ENCODE results near the gene MCEMP1. TPM values are rescaled to one million over a fixed set of nuclear protein-coding genes. Genes with fewer than 3 reads are reported as not detected.

MCEMP1 gene
- total RNA-seq, 5 donors from 2014 or later (not counting 1 experiment from before 2014, with no cell fraction given): 0.26 TPM; not detected in 4

- no peak for DNase-seq
- Mint-ChIP-seq H3K9me3 (no peaks in the 10 kb centered on the region), H3K4me1 (peaks cover 6 to 8% (median 8%) of the 10 kb centered on the region in 3 donors), H3K27ac (no peak overlapping the region), H3K4me3 (no peak overlapping the region), H3K36me3 (no peaks in the 10 kb centered on the region), H3K27me3 (peaks cover 1 to 2% of the 10 kb centered on the region in 2 donors)
- peaks cover 0 to 16% of the 10 kb centered on the region in 2 experiments for H3K4me1 ChIP-seq (ENCODE audit: control insufficient read depth in 1 of 2, extremely low read depth in 1 of 2, insufficient read depth in 2 of 2, low read length in 2 of 2)
- POLR2A ChIA-PET: interaction anchor here in 1 of 2 donors (0.6 kb wide), 1 partner anchor 454 kb away, joined by 3 read pairs; no protein-coding TSS in a partner anchor
- no peak overlapping the region for H3K27ac ChIP-seq (ENCODE audit: low read length)
- WGBS (ENCODE audit: insufficient coverage): 80% methylated on average over 3 of the region's 5 CpGs
- H3K9me3 ChIP-seq: no peaks in the 10 kb centered on the region
- no peaks in the 10 kb centered on the region for H3K36me3 ChIP-seq (ENCODE audit: control insufficient read depth in 2 of 2, extremely low read depth in 1 of 2, insufficient read depth in 1 of 2, low read length in 1 of 2)
- CTCF ChIA-PET: no interaction called here
- no peak overlapping the region for H3K4me3 ChIP-seq (ENCODE audit: control insufficient read depth in 1 of 2, extremely low read depth in 1 of 2, low read length in 1 of 2)
- ATAC-seq (replicated peaks in 1 of 4): no peak
- H3K27me3 ChIP-seq (replicated peaks in 1 of 2; ENCODE audit: control insufficient read depth in 2 of 2, extremely low read depth in 1 of 2, insufficient read depth in 2 of 2, low read length in 1 of 2): peaks cover 0 to 10% of the 10 kb centered on the region in 2 experiments
Observed at GRCh38 chr19:7722231-7722651, 45.4 kb downstream of the MCEMP1 start.

- ATAC-seq (replicated peaks in 1 of 4): no peak
- no peaks in the 10 kb centered on the region for H3K9me3 ChIP-seq
- 80% methylated on average over 2 of the region's 2 CpGs for WGBS (ENCODE audit: insufficient coverage)
- no peaks in the 10 kb centered on the region for H3K36me3 Mint-ChIP-seq
- no peak overlapping the region for H3K27ac Mint-ChIP-seq
- H3K27ac ChIP-seq (ENCODE audit: low read length): no peak overlapping the region
- peaks cover 25 to 34% of the 10 kb centered on the region in 2 donors for H3K27me3 Mint-ChIP-seq
- H3K4me3 ChIP-seq (ENCODE audit: control insufficient read depth in 1 of 2, extremely low read depth in 1 of 2, low read length in 1 of 2): no peak overlapping the region
- POLR2A ChIA-PET: no interaction called here
- peaks cover 14 to 20% (median 19%) of the 10 kb centered on the region in 3 donors for H3K4me1 Mint-ChIP-seq
- no peaks in the 10 kb centered on the region for H3K9me3 Mint-ChIP-seq
- H3K4me3 Mint-ChIP-seq: no peak overlapping the region
- peaks cover 0 to 19% of the 10 kb centered on the region in 2 experiments for H3K4me1 ChIP-seq (ENCODE audit: control insufficient read depth in 1 of 2, extremely low read depth in 1 of 2, insufficient read depth in 2 of 2, low read length in 2 of 2)
- H3K36me3 ChIP-seq (ENCODE audit: control insufficient read depth in 2 of 2, extremely low read depth in 1 of 2, insufficient read depth in 1 of 2, low read length in 1 of 2): no peaks in the 10 kb centered on the region
- no peak for DNase-seq
- peaks cover 10 to 38% of the 10 kb centered on the region in 2 experiments for H3K27me3 ChIP-seq (replicated peaks in 1 of 2; ENCODE audit: control insufficient read depth in 2 of 2, extremely low read depth in 1 of 2, insufficient read depth in 2 of 2, low read length in 1 of 2)
- CTCF ChIA-PET: no interaction called here
Observed at GRCh38 chr19:7725791-7726190, 48.9 kb downstream of the MCEMP1 start.

GRCh38 chr19:7729211-7729610 is 52.3 kb downstream of the MCEMP1 start:
- no peaks in the 10 kb centered on the region for H3K9me3 ChIP-seq
- no peaks in the 10 kb centered on the region for H3K36me3 ChIP-seq (ENCODE audit: control insufficient read depth in 2 of 2, extremely low read depth in 1 of 2, insufficient read depth in 1 of 2, low read length in 1 of 2)
- H3K27me3 Mint-ChIP-seq: peaks cover 29 to 43% of the 10 kb centered on the region in 2 donors
- H3K27ac ChIP-seq (ENCODE audit: low read length): no peak overlapping the region
- no peaks in the 10 kb centered on the region for H3K36me3 Mint-ChIP-seq
- H3K4me1 Mint-ChIP-seq: peaks cover 14 to 22% (median 20%) of the 10 kb centered on the region in 3 donors
- CTCF ChIA-PET: no interaction called here
- DNase-seq (peak in 5 of 35 experiments; percentile 11 to 27 (median 27)), ATAC-seq (replicated peaks in 1 of 4) (peak in 2 of 4 experiments; percentile 30 to 68)
- peaks cover 0 to 22% of the 10 kb centered on the region in 2 experiments for H3K4me1 ChIP-seq (ENCODE audit: control insufficient read depth in 1 of 2, extremely low read depth in 1 of 2, insufficient read depth in 2 of 2, low read length in 2 of 2)
- no peaks in the 10 kb centered on the region for H3K9me3 Mint-ChIP-seq
- peaks cover 13 to 57% of the 10 kb centered on the region in 2 experiments for H3K27me3 ChIP-seq (replicated peaks in 1 of 2; ENCODE audit: control insufficient read depth in 2 of 2, extremely low read depth in 1 of 2, insufficient read depth in 2 of 2, low read length in 1 of 2)
- H3K4me3 Mint-ChIP-seq: peak overlapping the region in 1 of 3 donors; percentile 74
- 37% methylated on average over 10 of the region's 16 CpGs for WGBS (ENCODE audit: insufficient coverage)
- H3K27ac Mint-ChIP-seq: no peak overlapping the region
- no peak overlapping the region for H3K4me3 ChIP-seq (ENCODE audit: control insufficient read depth in 1 of 2, extremely low read depth in 1 of 2, low read length in 1 of 2)
- POLR2A ChIA-PET: no interaction called here

Other genes with a start within 250 kb of the MCEMP1 start
- gene PEX11G, start 188.1 kb upstream of the MCEMP1 start, total RNA-seq: 1 to 10 TPM in 1 of 5 donors, under 1 TPM in 3, not detected in 1; 0.35 to 1.1 (median 0.67) TPM
- 10 to 100 TPM in 1 of 5 donors, 1 to 10 TPM in 4; 4.3 to 10.3 (median 8.5) TPM for gene ZNF358, start 161.0 kb upstream of the MCEMP1 start, total RNA-seq
- gene MCOLN1, start 154.5 kb upstream of the MCEMP1 start, total RNA-seq: 10 to 100 TPM; 13.0 to 16.7 (median 15.3) TPM
- gene PNPLA6, start 141.4 kb upstream of the MCEMP1 start, total RNA-seq: 100 to 1,000 TPM in 3 of 5 donors, 10 to 100 TPM in 2; 88.4 to 158 (median 125) TPM
- 1 to 10 TPM in 2 of 5 donors, under 1 TPM in 3; 0.47 to 1.3 (median 0.51) TPM for gene CAMSAP3, start 81.2 kb upstream of the MCEMP1 start, total RNA-seq
- gene XAB2, start 47.5 kb upstream of the MCEMP1 start, total RNA-seq: 10 to 100 TPM; 59.9 to 82.6 (median 78.1) TPM
- gene PET100, start 47.3 kb upstream of the MCEMP1 start, total RNA-seq: 100 to 1,000 TPM; 105 to 139 (median 110) TPM
- gene PCP2, start 43.4 kb upstream of the MCEMP1 start, total RNA-seq: 1 to 10 TPM; 1.6 to 8.9 (median 5.9) TPM
- gene STXBP2, start 40.0 kb upstream of the MCEMP1 start, total RNA-seq: 100 to 1,000 TPM; 185 to 229 (median 228) TPM
- 1 to 10 TPM in 1 of 5 donors, not detected in 4; 1.6 TPM for gene RETN, start 8.0 kb upstream of the MCEMP1 start, total RNA-seq
- gene TRAPPC5, start 3.7 kb downstream of the MCEMP1 start, total RNA-seq: 10 to 100 TPM; 39.2 to 75.3 (median 69.4) TPM
- gene FCER2, start 25.0 kb downstream of the MCEMP1 start, total RNA-seq: 1 to 10 TPM in 3 of 5 donors, under 1 TPM in 2; 0.90 to 2.5 (median 1.2) TPM
- not detected for gene CLEC4G, start 55.0 kb downstream of the MCEMP1 start, total RNA-seq
- under 1 TPM in 1 of 5 donors, not detected in 4; 0.07 TPM for gene CD209, start 70.4 kb downstream of the MCEMP1 start, total RNA-seq
- under 1 TPM in 2 of 5 donors, not detected in 3; 0.20 to 0.30 TPM for gene CLEC4M, start 86.2 kb downstream of the MCEMP1 start, total RNA-seq
- gene EVI5L, start 153.1 kb downstream of the MCEMP1 start, total RNA-seq: 10 to 100 TPM in 4 of 5 donors, 1 to 10 TPM in 1; 9.6 to 15.1 (median 13.7) TPM
- gene PRR36, start 197.3 kb downstream of the MCEMP1 start, total RNA-seq: under 1 TPM; 0.28 to 0.85 (median 0.36) TPM
- gene LRRC8E, start 211.4 kb downstream of the MCEMP1 start, total RNA-seq: under 1 TPM in 1 of 5 donors, not detected in 4; 0.06 TPM
- 10 to 100 TPM; 68.1 to 93.1 (median 73.5) TPM for gene MAP2K7, start 226.8 kb downstream of the MCEMP1 start, total RNA-seq
- 1 to 10 TPM in 3 of 5 donors, under 1 TPM in 2; 0.76 to 4.5 (median 1.3) TPM for gene TGFBR3L, start 237.7 kb downstream of the MCEMP1 start, total RNA-seq
- 10 to 100 TPM in 4 of 5 donors, 1 to 10 TPM in 1; 9.0 to 22.9 (median 18.6) TPM for gene SNAPC2, start 243.2 kb downstream of the MCEMP1 start, total RNA-seq
- gene CTXN1, start 249.0 kb downstream of the MCEMP1 start, total RNA-seq: under 1 TPM in 4 of 5 donors, not detected in 1; 0.19 to 0.47 (median 0.30) TPM

Measured in T-cell (primary cell).